KOPT-K1 (cell line): ENCODE data around the gene DYNC2LI1.
"Not testable (repeated sequence)": the region's sequence is repeated elsewhere in the genome, so short reads cannot be mapped to it uniquely, and the experiment has no call there.

Source experiments
- H3K27ac ChIP-seq: fragments of 200-600 bp; sonication (generic); 2 replicates; pipeline ENCODE4 v1.5.1; 2016; ENCODE audit warnings: antibody characterized with exemption, mild to moderate bottlenecking, low read depth, low read length; ENCODE audit not compliant: poor library complexity, severe bottlenecking
- H3K36me3 ChIP-seq: fragments of 200-600 bp; sonication (generic); 2 replicates; pipeline ENCODE4 v1.5.1; 2017; ENCODE audit warnings: antibody characterized with exemption, mild to moderate bottlenecking, low read length, moderate library complexity; ENCODE audit not compliant: insufficient read depth
- H3K9me3 ChIP-seq: fragments of 200-600 bp; sonication (generic); 2 replicates; pipeline ENCODE4 v1.5.1; 2017; ENCODE audit warnings: antibody characterized with exemption, low read length, mild to moderate bottlenecking; ENCODE audit not compliant: insufficient read depth, poor library complexity, severe bottlenecking

Gene DYNC2LI1

DNA sequence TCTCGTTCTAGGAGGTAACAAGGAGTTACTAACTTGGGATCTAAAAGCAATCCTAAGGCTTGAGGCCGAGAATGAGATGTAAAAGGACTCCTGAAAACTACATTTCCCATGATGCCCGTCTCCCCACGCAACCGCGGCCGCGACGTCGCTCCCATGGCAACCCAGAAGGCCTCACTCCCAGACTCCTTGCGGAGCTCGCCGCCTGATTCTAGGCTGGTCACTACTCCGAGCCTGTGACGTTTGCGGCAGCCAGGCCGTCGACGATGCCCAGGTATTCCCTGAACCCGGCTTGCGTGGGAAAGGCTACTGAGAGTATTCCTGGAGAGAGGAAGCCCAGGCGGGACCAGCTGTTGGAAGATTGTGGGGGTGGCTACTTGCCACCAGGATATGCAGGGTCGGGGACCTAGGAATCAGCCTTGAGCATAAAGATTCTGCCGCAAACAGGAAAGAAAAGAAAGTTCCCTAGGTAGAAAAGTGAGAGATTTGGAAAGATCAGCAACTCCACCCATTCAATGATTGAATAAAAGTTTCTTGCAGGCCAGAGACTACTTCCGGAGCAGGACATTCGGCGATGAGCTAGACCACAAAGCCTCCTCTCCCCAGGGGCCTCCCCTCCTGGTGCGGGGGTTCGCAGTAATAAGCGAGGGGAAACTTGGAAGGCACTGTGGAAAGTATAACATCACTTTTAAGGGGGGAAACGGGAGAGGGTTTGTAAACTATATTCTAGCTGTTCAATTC, at the start of gene DYNC2LI1:
DYNC2LI1 (plus strand) TSS at position 164 of the 738 bp plus-strand sequence; CDS start at position 264, 100 bp downstream.
- no peak within 1 kb of the TSS for H3K27ac ChIP-seq
- H3K36me3 ChIP-seq, result no peaks in the 10 kb centered on the region
- H3K9me3 ChIP-seq, result no peaks in the 10 kb centered on the region

DNA sequence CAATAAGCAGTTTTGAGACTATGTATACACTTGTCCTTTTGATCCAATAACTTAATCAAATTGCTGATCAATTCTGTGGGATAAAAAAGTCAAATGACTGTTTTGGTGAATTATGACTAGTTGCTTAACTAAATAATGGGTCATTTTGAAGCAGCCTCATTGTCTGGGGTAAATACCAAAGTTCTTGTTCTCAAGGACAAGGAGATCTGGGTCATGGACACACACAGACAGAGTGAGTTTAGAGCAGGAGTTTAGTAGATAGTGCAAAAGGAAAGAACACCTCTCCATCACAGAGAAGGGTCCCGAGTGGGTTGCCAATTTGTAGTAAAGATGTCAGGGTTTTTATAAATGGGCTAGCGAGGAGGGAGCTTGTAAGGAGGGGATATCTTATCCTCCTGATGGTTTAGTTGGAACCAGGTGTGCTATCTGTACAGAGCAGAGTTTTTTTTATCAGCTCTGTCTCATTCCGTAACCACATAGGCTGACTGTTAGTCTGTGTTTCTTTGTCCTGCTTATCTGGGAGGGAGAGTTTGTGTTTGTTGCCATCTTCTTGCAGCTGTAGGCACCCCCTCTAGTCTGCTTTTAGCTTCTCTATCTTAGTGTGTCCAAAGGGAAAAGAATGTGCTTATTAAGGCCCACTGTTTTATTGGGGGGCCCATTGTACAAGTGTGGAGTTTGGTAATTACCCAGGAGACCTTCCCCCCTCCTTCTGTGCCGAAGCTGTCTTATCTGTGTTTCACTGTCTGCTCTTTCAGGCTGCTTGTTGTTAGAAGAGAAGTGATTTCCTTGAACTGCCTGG, 48.9 kb upstream of the DYNC2LI1 start:
- Histone ChIP-seq H3K36me3 (no peaks in the 10 kb centered on the region), H3K27ac (no peak overlapping the region), H3K9me3 (no peaks in the 10 kb centered on the region)

- no peaks in the 10 kb centered on the region for H3K36me3 ChIP-seq
Observed at GRCh38 chr2:43725711-43726246, 48.1 kb upstream of the DYNC2LI1 start.

DNA sequence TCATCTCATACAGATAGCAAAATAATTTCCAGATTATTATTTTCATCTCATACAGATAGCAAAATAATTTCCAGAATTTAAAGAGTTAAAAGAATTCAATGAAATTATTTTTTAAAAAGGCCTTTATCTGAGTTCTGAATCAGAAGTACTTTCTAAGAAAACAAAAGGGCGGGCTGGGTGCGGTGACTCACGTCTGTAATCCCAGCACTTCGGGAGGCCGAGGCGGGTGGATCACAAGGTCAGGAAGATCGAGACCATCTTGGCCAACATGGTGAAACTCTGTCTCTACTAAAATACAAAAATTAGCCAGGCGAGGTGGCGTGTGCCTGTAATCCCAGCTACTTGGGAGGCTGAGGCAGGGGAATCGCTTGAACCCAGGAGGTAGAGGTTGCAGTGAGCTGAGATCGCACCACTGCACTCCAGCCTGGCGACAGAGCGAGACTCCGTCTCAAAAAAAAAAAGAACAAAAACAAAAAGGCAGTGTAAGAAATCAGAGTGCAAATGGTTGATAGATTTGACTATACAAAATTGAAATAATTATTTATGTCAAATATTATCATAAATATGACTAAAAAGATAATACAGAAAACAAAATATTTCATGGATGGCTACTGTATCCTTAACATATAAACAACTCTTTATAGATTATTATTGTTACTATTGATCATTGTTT, 46.7 kb upstream of the DYNC2LI1 start:
- H3K36me3 ChIP-seq, H3K27ac ChIP-seq, H3K9me3 ChIP-seq: not testable (repeated sequence)

More at GRCh38 chr2:43725711-43726246, 48.1 kb upstream of the DYNC2LI1 start:
- Histone ChIP-seq H3K27ac (no peak overlapping the region), H3K9me3 (no peaks in the 10 kb centered on the region)

DNA sequence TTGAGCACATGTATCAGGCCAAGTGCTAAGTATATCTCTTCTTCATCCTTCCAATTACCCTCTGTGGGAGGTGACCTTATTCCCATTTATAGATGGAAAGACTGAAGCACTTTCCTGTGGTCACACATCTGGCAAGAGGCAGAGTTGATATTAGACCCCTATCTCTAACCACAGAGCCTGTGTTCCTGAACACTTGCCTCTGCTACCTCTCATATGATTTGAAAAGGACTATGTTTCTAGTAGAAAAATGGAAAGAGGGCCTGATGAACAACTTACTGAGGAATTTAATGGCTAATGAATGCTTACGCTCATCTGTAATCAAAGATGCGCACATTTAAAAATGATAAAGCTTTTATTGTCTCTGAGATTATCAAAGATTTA, 46.2 kb upstream of the DYNC2LI1 start:
- Histone ChIP-seq H3K27ac (no peak overlapping the region), H3K36me3 (no peaks in the 10 kb centered on the region), H3K9me3 (no peaks in the 10 kb centered on the region)

DNA sequence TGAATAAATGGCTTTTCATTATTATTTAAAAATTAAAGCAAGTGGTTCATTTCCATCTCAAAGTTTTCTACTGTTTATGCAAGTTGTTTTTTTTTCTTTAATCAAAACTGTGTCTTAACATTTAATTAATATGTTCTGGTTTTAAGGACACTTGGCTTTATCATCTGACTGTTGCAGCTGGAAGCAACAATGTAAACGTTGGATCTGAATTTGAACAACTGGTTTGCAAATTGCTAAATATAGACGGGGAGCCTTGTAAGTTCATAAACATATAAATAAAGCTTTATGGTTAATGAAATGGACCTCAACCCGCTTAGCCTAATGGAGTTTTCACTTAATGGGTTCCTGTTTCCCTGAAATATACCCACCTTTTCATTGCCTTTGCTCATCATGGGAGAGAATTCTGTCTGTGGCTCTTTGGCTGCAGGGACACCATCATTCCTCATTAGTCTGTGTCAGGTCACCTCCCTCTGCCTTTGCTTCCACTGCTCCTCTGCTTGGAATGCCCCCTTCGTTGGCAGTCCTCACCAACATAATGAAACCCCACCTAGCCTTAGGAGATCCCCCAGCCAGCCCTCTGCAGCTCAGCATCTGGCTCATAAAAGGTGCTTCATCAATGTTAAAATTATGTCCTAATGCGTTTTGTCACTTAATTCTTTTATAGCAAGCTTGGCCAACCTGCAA, 44.2 kb upstream of the DYNC2LI1 start:
- Histone ChIP-seq H3K9me3 (no peaks in the 10 kb centered on the region), H3K36me3 (no peaks in the 10 kb centered on the region), H3K27ac (no peak overlapping the region)

DNA sequence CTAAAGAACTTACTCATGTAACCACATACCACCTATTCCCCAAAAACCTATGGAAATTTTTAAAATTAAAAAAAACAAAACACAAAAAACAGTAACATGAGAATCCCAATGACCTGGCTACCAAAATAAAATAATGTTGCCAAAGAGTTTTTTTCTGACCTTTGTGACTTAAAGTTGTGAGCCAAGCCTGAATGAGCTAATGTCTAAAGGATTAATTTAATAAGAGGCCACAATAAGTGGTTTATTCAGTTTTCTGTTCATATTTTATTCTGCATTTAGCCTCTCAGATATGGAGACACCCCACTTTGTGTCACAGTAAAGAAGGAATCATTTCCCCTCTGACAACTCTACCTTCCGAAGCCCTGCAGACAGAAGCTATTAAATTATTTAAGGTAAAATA, 42.6 kb upstream of the DYNC2LI1 start:
- Histone ChIP-seq H3K27ac (no peak overlapping the region), H3K9me3 (no peaks in the 10 kb centered on the region), H3K36me3 (no peaks in the 10 kb centered on the region)

DNA sequence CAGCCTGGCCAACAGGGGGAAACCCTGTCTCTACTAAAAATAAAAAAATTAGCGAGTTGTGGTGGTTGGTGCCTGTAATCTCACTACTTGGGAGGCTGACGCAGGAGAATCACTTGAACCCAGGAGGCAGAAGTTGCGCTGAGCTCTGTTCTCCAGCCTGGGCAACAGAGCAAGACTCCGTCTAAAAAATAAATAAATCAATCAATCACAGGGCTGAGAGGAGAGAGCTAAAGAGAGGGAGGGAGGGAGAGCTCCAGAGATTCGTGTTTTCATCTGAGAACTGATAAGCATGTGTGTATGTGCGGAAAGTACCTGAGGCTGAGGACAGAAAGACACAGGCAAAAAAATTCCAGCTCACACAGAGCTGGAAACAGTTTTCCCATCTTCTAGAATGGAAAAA, 37.2 kb upstream of the DYNC2LI1 start:
- H3K9me3 ChIP-seq, result no peaks in the 10 kb centered on the region
- H3K27ac ChIP-seq, result no peak overlapping the region
- H3K36me3 ChIP-seq, result no peaks in the 10 kb centered on the region

- H3K27ac ChIP-seq, result no peak overlapping the region
- no peaks in the 10 kb centered on the region for H3K36me3 ChIP-seq
- H3K9me3 ChIP-seq, result no peaks in the 10 kb centered on the region
Observed at GRCh38 chr2:43737097-43737854, 36.6 kb upstream of the DYNC2LI1 start.

DNA sequence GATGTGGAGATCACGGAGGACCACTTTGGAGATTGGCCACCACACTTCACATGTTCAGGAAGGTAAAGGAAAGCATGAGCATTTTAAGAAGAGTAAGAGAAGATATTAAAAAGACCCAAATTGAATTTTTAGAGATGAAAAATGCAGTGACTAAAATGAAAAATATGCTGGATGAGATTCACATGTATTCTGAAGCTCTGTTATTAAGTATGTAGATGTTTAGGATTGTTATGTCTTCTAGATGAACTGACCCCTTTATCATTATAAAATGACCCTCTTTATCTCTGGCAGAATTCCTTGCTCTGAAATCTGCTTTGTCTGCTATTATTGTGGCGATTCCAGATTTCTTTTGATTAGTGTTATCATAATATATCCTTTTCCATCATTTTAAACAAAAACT, 36.0 kb upstream of the DYNC2LI1 start:
- Histone ChIP-seq H3K27ac (no peak overlapping the region), H3K36me3 (no peaks in the 10 kb centered on the region), H3K9me3 (no peaks in the 10 kb centered on the region)

GRCh38 chr2:43738257-43738656, 35.6 kb upstream of the DYNC2LI1 start:
- no peak overlapping the region for H3K27ac ChIP-seq
- H3K9me3 ChIP-seq, result no peaks in the 10 kb centered on the region
- no peaks in the 10 kb centered on the region for H3K36me3 ChIP-seq

DNA sequence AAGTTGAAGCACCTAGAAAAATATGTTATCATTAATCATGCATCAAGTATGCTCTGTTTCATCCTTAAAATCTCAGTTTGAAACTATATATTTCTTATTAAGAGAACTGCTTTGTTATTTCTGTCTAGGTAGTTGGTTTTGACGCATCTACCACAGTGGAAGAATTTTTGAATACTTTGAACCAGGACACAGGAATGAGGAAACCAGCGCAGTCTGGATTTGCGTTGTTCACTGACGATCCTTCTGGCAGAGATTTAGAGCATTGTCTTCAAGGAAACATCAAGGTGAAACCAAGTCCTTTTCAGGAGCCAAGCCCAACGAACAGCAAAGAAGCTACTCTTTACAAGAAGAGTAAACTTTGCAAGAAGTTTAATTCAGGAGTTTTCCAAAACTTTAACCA, 30.1 kb upstream of the DYNC2LI1 start:
- Histone ChIP-seq H3K36me3 (no peaks in the 10 kb centered on the region), H3K9me3 (no peaks in the 10 kb centered on the region), H3K27ac (no peak overlapping the region)

DNA sequence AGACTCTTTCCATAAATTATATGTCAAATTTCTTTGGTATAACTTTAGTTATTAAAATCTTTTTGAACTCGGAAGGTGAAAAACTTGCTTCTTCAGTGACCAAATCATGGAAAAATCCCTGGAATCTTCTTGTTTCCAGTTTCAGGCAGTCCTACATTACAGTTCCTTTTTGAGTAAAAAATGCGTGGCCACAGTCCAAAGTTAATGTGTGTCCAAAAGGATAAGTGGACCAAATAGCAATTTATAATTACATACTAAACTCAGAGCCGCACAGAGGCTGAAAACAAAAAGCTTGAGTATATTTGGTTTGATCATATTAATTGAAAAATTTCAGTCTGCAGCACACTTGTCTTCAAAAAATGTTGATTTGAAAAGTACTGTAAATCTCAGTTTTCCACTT, 28.4 kb upstream of the DYNC2LI1 start:
- Histone ChIP-seq H3K36me3 (no peaks in the 10 kb centered on the region), H3K9me3 (no peaks in the 10 kb centered on the region), H3K27ac (no peak overlapping the region)

DNA sequence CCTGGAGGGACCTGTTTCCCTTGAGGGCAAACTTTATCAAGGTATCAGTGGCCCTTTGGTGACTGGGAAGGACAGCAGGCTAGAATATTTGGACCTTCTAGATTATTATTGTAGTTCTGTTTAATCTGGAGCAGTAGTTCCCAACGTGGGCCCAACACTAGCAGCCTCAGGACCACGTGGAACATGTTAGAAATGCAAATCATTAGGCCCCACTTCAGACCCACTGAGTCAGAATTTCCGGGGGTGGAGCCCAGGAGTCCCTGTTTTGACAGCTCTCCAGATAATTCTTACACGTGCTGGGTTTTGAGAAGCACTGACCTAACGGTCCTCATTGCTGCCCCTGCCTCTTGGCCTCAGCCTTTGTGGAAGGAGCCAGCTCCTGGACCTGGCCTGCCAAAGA, 25.5 kb upstream of the DYNC2LI1 start:
- no peaks in the 10 kb centered on the region for H3K9me3 ChIP-seq
- H3K27ac ChIP-seq, result no peak overlapping the region
- H3K36me3 ChIP-seq, result no peaks in the 10 kb centered on the region
